ENCODE results near the gene CAMSAP1. TPM values are rescaled to one million over a fixed set of nuclear protein-coding genes. Genes with fewer than 3 reads are reported as not detected.

The CAMSAP1 gene
- total RNA-seq, 1 experiment from 2014 or later: 52.7 TPM

- Histone ChIP-seq H3K79me1 (ENCODE audit: insufficient read depth, low read depth, low read length, poor library complexity, severe bottlenecking) (no peaks in the 10 kb centered on the region), H3K9ac (ENCODE audit: extremely low read depth, insufficient read length, low read length) (no peak overlapping the region), H2BK20ac (ENCODE audit: low read depth, low read length, poor library complexity, severe bottlenecking) (no peak overlapping the region), H3K9me3 (ENCODE audit: control insufficient read depth, low read depth, low read length) (no peaks in the 10 kb centered on the region), H3T11ph (ENCODE audit: low read length) (no peak overlapping the region), H4K91ac (ENCODE audit: insufficient read length, low read depth, low read length) (no peak overlapping the region), H3K79me2 (ENCODE audit: insufficient read depth, low read length) (no peaks in the 10 kb centered on the region), H3K4ac (ENCODE audit: low read depth, low read length) (no peak overlapping the region), H2AK5ac (ENCODE audit: insufficient read length, low read length) (no peak overlapping the region), H2BK15ac (ENCODE audit: low read depth, low read length) (no peak overlapping the region), H3K27me3 (ENCODE audit: insufficient read depth, low read length) (no peaks in the 10 kb centered on the region), H3K4me1 (ENCODE audit: insufficient read depth, low read length) (no peaks in the 10 kb centered on the region), H3K23ac (ENCODE audit: insufficient read length, low read depth, low read length) (no peak overlapping the region), H3K14ac (ENCODE audit: insufficient read depth, low read length) (no peak overlapping the region), H2BK120ac (ENCODE audit: low read depth, low read length, poor library complexity, severe bottlenecking) (no peak overlapping the region), H3K23me2 (ENCODE audit: insufficient read length, low read depth, low read length, poor library complexity, severe bottlenecking) (no peaks in the 10 kb centered on the region), H4K20me1 (ENCODE audit: control insufficient read depth, insufficient read depth, insufficient read length) (no peaks in the 10 kb centered on the region), H4K5ac (ENCODE audit: insufficient read length, low read depth, low read length) (no peak overlapping the region), H2AFZ (ENCODE audit: low read length) (no peak overlapping the region), H2BK5ac (ENCODE audit: insufficient read length, low read length) (no peak overlapping the region), H3K4me2 (ENCODE audit: insufficient read depth, insufficient read length, low read length) (no peak overlapping the region), H3K27ac (ENCODE audit: insufficient read length, low read depth, low read length) (no peak overlapping the region), H4K8ac (replicated peaks; ENCODE audit: insufficient read length, low read depth, low read length) (no peak overlapping the region), H3K18ac (ENCODE audit: insufficient read length, low read depth, low read length) (no peak overlapping the region), H3K56ac (ENCODE audit: insufficient read length, low read depth, low read length) (no peak overlapping the region), H2BK12ac (ENCODE audit: insufficient read length, low read depth, low read length) (no peak overlapping the region)
- peak overlapping the region in 2 of 3 experiments; percentile 62 to 78; a peak in 2 of 7 replicates for H3K27ac Mint-ChIP-seq
- no peak for TF ChIP-seq CTCF (conservative IDR thresholded peaks at IDR 0.05)
- H3K4me1 Mint-ChIP-seq: no peaks in the 10 kb centered on the region
- H3K27me3 Mint-ChIP-seq (ENCODE audit: low read depth): no peaks in the 10 kb centered on the region
- no peak overlapping the region; a peak in 1 of 5 replicates for H3K4me3 Mint-ChIP-seq
- H3K36me3 Mint-ChIP-seq (ENCODE audit: insufficient read depth in 1 of 3, low read depth in 3 of 3): peaks cover 32 to 68% (median 67%) of the 10 kb centered on the region in 3 experiments
- DNase-seq: no peak
- peaks cover 9 to 10% of the 10 kb centered on the region in 2 experiments; a peak in 4 of 5 replicates for H3K9me3 Mint-ChIP-seq
- WGBS (ENCODE audit: extremely low coverage, insufficient read length, low lambda C conversion rate): no CpG with 5 or more reads among the region's 18 CpGs
These were observed 25.3 kb upstream of the CAMSAP1 start for GRCh38 chr9:135932656-135933055.

All from H9 (cell line).